Skeletal muscle tissue (tissue), 4 donors: Measurements from ENCODE around the gene COL1A1. TPM values are rescaled to one million over a fixed set of nuclear protein-coding genes. Genes with fewer than 3 reads are reported as not detected.

Experiments
- H3K27ac ChIP-seq: one replicate; pipeline ENCODE4 v1.7.0; 2013; ENCODE audit warnings: mild to moderate bottlenecking, low read depth, low read length, inconsistent platforms
- H3K27me3 ChIP-seq, 3 donors: one replicate each; pipeline ENCODE4 v1.7.0; 2013; ENCODE audit warnings: low read length in 3 of 3; ENCODE audit not compliant: control insufficient read depth in 3 of 3, insufficient read depth in 3 of 3
- H3K36me3 ChIP-seq, 3 donors: one replicate each; pipeline ENCODE4 v1.7.0; 2013; ENCODE audit warnings: low read length in 3 of 3; ENCODE audit not compliant: control insufficient read depth in 3 of 3, insufficient read depth in 3 of 3
- H3K4me1 ChIP-seq, 3 donors: one replicate each; pipeline ENCODE4 v1.7.0; 2013; ENCODE audit warnings: low read length in 3 of 3, mild to moderate bottlenecking in 3 of 3; ENCODE audit not compliant: control insufficient read depth in 3 of 3, insufficient read depth in 3 of 3
- H3K4me3 ChIP-seq, 3 donors: one replicate each; pipeline ENCODE4 v1.7.0; 2013; ENCODE audit warnings: low read length in 3 of 3
- H3K9ac ChIP-seq, 3 donors: one replicate each; pipeline ENCODE4 v1.7.0; 2013; ENCODE audit warnings: low read length in 3 of 3, mild to moderate bottlenecking in 3 of 3, moderate library complexity in 2 of 3, low read depth in 1 of 3
- H3K9me3 ChIP-seq, 3 donors: one replicate each; pipeline ENCODE4 v1.7.0; 2013; ENCODE audit warnings: low read length in 3 of 3; ENCODE audit not compliant: control insufficient read depth in 3 of 3
- total RNA-seq: library from RNA; depleted of rRNA; stranded (reverse); fragments of >200 nt; gene quantifications from one replicate; pipeline ENCODE4 v1.2.3, GENCODE V29; 2014
- donor health status: Osteomylitis.

Gene COL1A1
- total RNA-seq, 1 donor from 2014 or later = 3,450 TPM

DNA sequence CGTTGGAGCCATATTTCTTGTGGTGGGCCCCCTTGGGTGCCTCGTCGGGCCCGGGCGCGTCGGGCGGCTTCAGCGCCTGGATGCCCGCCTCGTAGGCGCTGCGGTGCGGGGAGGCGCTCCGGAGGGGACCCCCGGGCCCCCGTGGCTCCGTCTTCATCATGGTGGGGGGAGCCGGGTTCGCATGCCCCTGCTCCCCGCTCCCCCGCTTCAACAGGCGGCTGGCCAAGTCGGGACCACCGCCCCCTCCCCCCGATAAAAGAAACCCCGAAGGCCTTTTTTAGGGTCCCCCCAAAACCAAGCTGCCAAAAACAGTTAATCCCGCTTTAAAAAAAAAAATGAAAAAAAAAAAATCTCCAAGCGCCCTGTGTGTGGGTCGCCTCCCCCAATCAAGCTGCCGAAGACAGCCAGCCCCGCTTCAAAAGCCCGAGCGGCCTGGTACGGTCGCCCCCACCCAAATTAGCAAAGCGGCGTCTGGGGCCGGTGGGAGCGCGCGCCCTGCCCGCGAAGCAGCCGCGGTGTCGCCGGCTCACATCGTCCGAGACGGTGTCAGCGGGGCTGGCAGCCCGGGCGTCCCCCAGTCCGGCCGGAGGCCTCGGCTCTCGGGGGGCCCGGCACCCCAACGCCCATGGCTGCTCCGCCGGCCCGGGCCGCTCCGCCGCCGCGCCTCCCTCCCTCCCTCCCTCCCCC lies 50.9 kb downstream of the COL1A1 start, which contains the start of gene PPP1R9B:
PPP1R9B (minus strand) TSS at position 324 of the 687 bp plus-strand sequence; CDS start at position 160, 164 bp downstream.
- no peaks in the 10 kb centered on the region for H3K27me3 ChIP-seq
- H3K4me1 ChIP-seq = peaks cover 74 to 83% (median 75%) of the 10 kb centered on the region in 3 donors
- H3K36me3 ChIP-seq = no peaks in the 10 kb centered on the region
- no peaks in the 10 kb centered on the region for H3K9me3 ChIP-seq
- peak within 1 kb of the TSS; percentile 77 to 84 (median 80) for H3K4me3 ChIP-seq
- peak within 1 kb of the TSS; percentile 84 for H3K27ac ChIP-seq
- H3K9ac ChIP-seq = peak within 1 kb of the TSS; percentile 77 to 87 (median 82)

DNA sequence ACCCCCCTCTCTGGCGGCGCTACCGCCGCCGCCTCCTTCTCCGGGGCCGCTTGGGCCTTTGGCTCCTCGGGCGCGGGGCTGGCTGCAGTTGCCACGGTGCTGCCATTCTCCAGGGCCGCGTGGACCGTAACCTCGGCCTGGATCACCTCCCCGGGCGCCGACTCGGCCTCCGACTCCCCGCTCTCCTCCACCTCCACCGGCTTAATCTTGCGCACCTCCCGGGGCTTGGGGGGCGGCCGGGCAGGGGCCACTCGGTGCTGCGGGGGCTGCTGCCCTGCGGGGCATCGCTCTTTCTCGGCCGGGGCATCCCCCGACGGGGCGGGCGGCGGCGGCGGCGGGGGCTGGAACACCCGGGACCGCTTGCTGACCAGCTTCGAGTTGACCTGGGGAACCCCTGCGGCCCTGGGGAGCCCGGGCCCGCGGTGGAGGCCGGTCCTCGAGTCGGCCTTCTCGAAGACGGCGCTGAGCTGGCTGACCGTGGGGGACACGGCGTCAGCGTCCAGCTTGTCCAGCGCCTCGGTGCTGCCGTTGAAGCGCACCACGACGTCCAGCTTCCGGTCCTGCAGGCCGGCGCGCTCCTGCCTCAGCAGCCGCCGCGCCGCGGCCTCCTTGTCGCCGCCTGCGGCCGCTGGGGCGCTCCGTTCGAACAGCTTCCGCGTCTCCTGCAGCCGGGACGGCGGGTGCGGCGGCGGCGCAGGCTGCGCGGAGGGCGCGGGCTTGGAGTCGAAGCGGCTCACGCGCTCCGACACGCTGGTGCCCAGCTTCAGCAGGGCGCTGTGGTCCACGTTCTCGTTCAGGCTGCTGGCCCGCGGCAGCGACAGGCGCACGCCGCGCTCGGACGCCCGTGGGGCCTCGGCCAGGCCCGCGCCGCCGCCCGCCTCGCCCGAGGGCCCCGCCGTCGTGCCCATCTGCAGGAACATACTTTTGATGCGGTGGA lies 51.7 kb downstream of the COL1A1 start:
- Histone ChIP-seq H3K4me1 (peaks cover 72 to 83% (median 75%) of the 10 kb centered on the region in 3 donors), H3K27me3 (no peaks in the 10 kb centered on the region), H3K9me3 (no peaks in the 10 kb centered on the region), H3K4me3 (peak overlapping the region; percentile 51 to 75 (median 69)), H3K9ac (peak overlapping the region; percentile 57 to 87 (median 82)), H3K27ac (peak overlapping the region; percentile 84), H3K36me3 (peaks cover 0 to 7% (median 5%) of the 10 kb centered on the region in 3 donors)

GRCh38 chr17:50149091-50149416 lies 52.4 kb downstream of the COL1A1 start:
- Histone ChIP-seq H3K4me3 (peak overlapping the region; percentile 48 to 75 (median 69)), H3K4me1 (peaks cover 68 to 82% (median 72%) of the 10 kb centered on the region in 3 donors), H3K9ac (peak overlapping the region; percentile 57 to 87 (median 59)), H3K9me3 (no peaks in the 10 kb centered on the region), H3K27ac (peak overlapping the region; percentile 60), H3K27me3 (no peaks in the 10 kb centered on the region), H3K36me3 (peaks cover 0 to 13% (median 11%) of the 10 kb centered on the region in 3 donors)

DNA sequence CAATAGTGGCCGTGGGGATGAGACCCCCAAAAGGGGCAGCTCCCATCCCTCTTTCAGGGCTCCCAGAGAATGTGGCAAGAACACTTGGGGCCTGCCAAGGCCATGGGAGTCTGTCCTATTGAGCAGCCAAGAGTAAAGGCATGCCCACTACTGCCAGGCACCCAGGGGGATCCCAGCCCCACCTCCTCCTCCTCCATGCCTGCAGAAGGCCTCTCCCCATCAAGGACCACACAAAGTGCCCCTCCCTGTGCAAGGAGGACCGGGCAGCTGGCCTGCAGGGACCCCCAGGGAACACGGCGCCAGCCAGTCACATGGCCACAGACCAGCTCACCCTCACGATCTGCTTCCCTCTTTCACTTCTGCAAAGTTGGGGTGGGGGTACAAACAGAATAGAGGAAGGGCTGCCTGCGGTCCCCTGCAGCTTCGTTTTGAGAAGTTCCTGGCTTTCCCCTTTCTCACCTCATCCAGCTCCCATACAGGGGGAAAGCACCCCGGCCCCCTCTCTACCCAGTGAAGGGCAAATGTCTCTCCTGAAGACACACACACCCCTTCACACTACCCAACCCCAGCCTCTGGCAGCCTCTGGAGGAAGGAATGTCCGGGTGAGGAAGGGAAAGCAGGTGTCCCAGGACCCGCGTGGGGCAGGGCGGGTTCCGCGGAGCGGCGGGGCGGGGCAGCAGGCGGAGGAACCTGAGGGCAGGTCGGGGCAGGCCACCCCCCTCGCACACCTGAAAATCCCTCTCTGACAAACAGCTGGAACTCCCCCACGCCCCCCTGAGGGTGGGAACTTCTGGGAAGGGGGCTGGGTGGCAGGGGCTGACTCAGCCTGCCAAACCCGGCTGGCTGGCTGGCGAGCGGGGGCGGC lies 53.0 kb downstream of the COL1A1 start:
- H3K9ac ChIP-seq = peak overlapping the region; percentile 63 to 84 (median 81)
- H3K9me3 ChIP-seq = no peaks in the 10 kb centered on the region
- peak overlapping the region; percentile 81 for H3K27ac ChIP-seq
- peaks cover 62 to 78% (median 66%) of the 10 kb centered on the region in 3 donors for H3K4me1 ChIP-seq
- H3K4me3 ChIP-seq = peak overlapping the region; percentile 69 to 81 (median 76)
- no peaks in the 10 kb centered on the region for H3K27me3 ChIP-seq
- H3K36me3 ChIP-seq = peaks cover 4 to 19% (median 17%) of the 10 kb centered on the region in 3 donors

GRCh38 chr17:50147841-50148225 lies 53.6 kb downstream of the COL1A1 start:
- Histone ChIP-seq H3K9me3 (no peaks in the 10 kb centered on the region), H3K36me3 (peaks cover 7 to 24% (median 22%) of the 10 kb centered on the region in 3 donors), H3K4me3 (peak overlapping the region; percentile 69 to 81 (median 76)), H3K27ac (peak overlapping the region; percentile 81), H3K9ac (peak overlapping the region; percentile 69 to 84 (median 81)), H3K27me3 (no peaks in the 10 kb centered on the region), H3K4me1 (peaks cover 59 to 72% (median 61%) of the 10 kb centered on the region in 3 donors)

GRCh38 chr17:50146927-50147665 lies 54.3 kb downstream of the COL1A1 start:
- peaks cover 57 to 68% (median 61%) of the 10 kb centered on the region in 3 donors for H3K4me1 ChIP-seq
- no peaks in the 10 kb centered on the region for H3K27me3 ChIP-seq
- peak overlapping the region; percentile 69 to 81 (median 76) for H3K4me3 ChIP-seq
- H3K36me3 ChIP-seq = peaks cover 14 to 32% (median 28%) of the 10 kb centered on the region in 3 donors
- H3K9me3 ChIP-seq = no peaks in the 10 kb centered on the region
- H3K27ac ChIP-seq = peak overlapping the region; percentile 81
- H3K9ac ChIP-seq = peak overlapping the region; percentile 69 to 84 (median 81)

GRCh38 chr17:50146230-50146926 lies 55.1 kb downstream of the COL1A1 start:
- Histone ChIP-seq H3K9ac (peak overlapping the region; percentile 69 to 84 (median 81)), H3K9me3 (no peaks in the 10 kb centered on the region), H3K27ac (peak overlapping the region; percentile 81), H3K4me3 (peak overlapping the region; percentile 69 to 81 (median 76)), H3K27me3 (no peaks in the 10 kb centered on the region), H3K36me3 (peaks cover 20 to 37% (median 34%) of the 10 kb centered on the region in 3 donors), H3K4me1 (peaks cover 51 to 67% (median 57%) of the 10 kb centered on the region in 3 donors)

DNA sequence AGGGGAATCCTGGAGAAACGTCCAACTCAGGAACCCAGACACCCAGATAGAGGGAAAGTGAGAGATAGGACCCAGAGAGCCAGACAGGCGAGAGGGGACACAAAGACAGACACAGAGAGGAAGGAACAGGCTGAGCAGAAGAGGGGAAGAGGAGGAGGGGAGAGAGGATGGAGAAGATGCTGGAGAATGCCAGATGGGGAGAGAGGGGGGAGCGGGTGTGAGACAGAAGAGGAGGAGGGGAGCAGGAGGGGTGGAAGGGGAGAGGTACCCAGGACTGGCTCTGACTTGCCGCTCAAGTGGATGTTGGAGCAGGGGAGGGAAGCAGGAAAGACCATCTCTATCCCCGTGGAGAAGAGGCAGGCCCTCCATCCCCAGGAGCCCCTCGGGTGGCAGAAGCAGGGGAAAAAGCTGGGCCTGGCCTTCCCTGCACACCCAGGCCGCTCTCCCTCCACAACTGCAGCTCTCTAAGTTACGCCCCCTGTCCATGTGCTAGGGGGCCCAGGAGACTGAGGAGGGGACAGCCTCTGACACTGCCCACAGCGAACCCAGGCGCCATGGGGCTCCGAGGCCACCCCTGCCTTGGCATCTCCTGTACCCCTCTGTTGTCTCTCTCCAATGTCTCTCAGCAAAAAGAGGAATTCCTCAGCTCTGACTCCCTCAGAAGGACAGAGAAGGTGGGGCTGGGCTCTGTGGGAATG lies 55.8 kb downstream of the COL1A1 start:
- H3K27ac ChIP-seq = no peak overlapping the region
- no peaks in the 10 kb centered on the region for H3K27me3 ChIP-seq
- peaks cover 23 to 44% (median 40%) of the 10 kb centered on the region in 3 donors for H3K36me3 ChIP-seq
- peaks cover 51 to 68% (median 59%) of the 10 kb centered on the region in 3 donors for H3K4me1 ChIP-seq
- no peaks in the 10 kb centered on the region for H3K9me3 ChIP-seq
- no peak overlapping the region for H3K4me3 ChIP-seq
- peak overlapping the region in 1 of 3 donors; percentile 84 for H3K9ac ChIP-seq
